GM21576 (cell line): ENCODE measurements around the gene PIP5K1A.

ENCODE experiments used
- ATAC-seq: cut with Tn5 transposase; IDR thresholded peaks from one replicate; pipeline ENCODE4 v1.9.1; 2021; ENCODE audit warnings: mild to moderate bottlenecking, moderate library complexity; ENCODE audit not compliant: unreplicated experiment

Gene PIP5K1A

GRCh38 chr1:151287767-151288500 is 89.6 kb downstream of the PIP5K1A start:
- ATAC-seq, result no peak

GRCh38 chr1:151288502-151288901 is 90.2 kb downstream of the PIP5K1A start:
- no peak for ATAC-seq

- no peak for ATAC-seq
Observed at GRCh38 chr1:151289080-151289935, 91.0 kb downstream of the PIP5K1A start.

- ATAC-seq, result no peak
Observed at GRCh38 chr1:151289991-151290708, 91.8 kb downstream of the PIP5K1A start.

GRCh38 chr1:151290709-151291303 is 92.5 kb downstream of the PIP5K1A start:
- ATAC-seq, result no peak

GRCh38 chr1:151292207-151293030 is 94.1 kb downstream of the PIP5K1A start:
- no peak for ATAC-seq

- ATAC-seq, result no peak
Observed at GRCh38 chr1:151293093-151293492, 94.7 kb downstream of the PIP5K1A start.

GRCh38 chr1:151294742-151295462 is 96.5 kb downstream of the PIP5K1A start:
- ATAC-seq, result no peak
